HepG2 (cell line): Measurements from ENCODE around the gene CXADR. TPM values are rescaled to one million over a fixed set of nuclear protein-coding genes. Genes with fewer than 3 reads are reported as not detected.

Source experiments
- AGO2 ChIP-seq: fragments of 200-400 bp; formaldehyde crosslinking; optimal IDR thresholded peaks from 2 replicates; pipeline ENCODE3; 2017; ENCODE audit warnings: mild to moderate bottlenecking, low read depth, low read length, moderate library complexity
- E2F5 ChIP-seq: sonication (generic); formaldehyde crosslinking; conservative IDR thresholded peaks from 2 replicates; pipeline ENCODE4 v1.4.0; 2020; ENCODE audit warnings: missing genetic modification reagents
- MXI1 ChIP-seq: IDR thresholded peaks from 3 replicates; pipeline ENCODE4 v1.6.1; 2012; ENCODE audit warnings: low read depth, low read length, inconsistent platforms, borderline replicate concordance
- PITX1 ChIP-seq: sonication (generic); formaldehyde crosslinking; IDR thresholded peaks from 2 replicates; pipeline ENCODE4 v1.5.1; 2020; ENCODE audit warnings: mild to moderate bottlenecking, missing genetic modification reagents
- SALL2 ChIP-seq: sonication (generic); formaldehyde crosslinking; IDR thresholded peaks from 2 replicates; pipeline ENCODE4 v1.8.1; 2023; ENCODE audit warnings: mild to moderate bottlenecking, missing genetic modification reagents, inconsistent platforms
- SMARCE1 ChIP-seq: fragments of 450-650 bp; IDR thresholded peaks from 2 replicates; pipeline ENCODE4 v1.6.1; 2017; ENCODE audit warnings: borderline replicate concordance
- SRY ChIP-seq: sonication (generic); formaldehyde crosslinking; IDR thresholded peaks from 2 replicates; pipeline ENCODE4 v1.8.0; 2022; ENCODE audit warnings: mild to moderate bottlenecking, missing genetic modification reagents
- ZBTB20 ChIP-seq: sonication (generic); formaldehyde crosslinking; IDR thresholded peaks from 2 replicates; pipeline ENCODE4 v1.8.1; 2023; ENCODE audit warnings: missing genetic modification reagents, low read depth, mild to moderate bottlenecking, borderline replicate concordance
- ZBTB38 ChIP-seq: sonication (generic); formaldehyde crosslinking; IDR thresholded peaks from 2 replicates; pipeline ENCODE4 v1.5.1; 2020; ENCODE audit warnings: mild to moderate bottlenecking, missing genetic modification reagents
- ZFP82 ChIP-seq: sonication (generic); formaldehyde crosslinking; IDR thresholded peaks from 2 replicates; pipeline ENCODE4 v1.5.1; 2020; ENCODE audit warnings: mild to moderate bottlenecking, missing genetic modification reagents, borderline replicate concordance
- ZKSCAN5 ChIP-seq: sonication (generic); formaldehyde crosslinking; IDR thresholded peaks from 2 replicates; pipeline ENCODE4 v1.5.1; 2020; ENCODE audit warnings: mild to moderate bottlenecking, missing genetic modification reagents
- ZNF160 ChIP-seq: sonication (generic); formaldehyde crosslinking; IDR thresholded peaks from 2 replicates; pipeline ENCODE4 v1.8.0; 2022; ENCODE audit warnings: mild to moderate bottlenecking, inconsistent platforms, missing genetic modification reagents
- ZNF263 ChIP-seq: sonication (generic); formaldehyde crosslinking; IDR thresholded peaks from 2 replicates; pipeline ENCODE4 v1.4.0; 2020; ENCODE audit warnings: missing genetic modification reagents
- ZNF274 ChIP-seq: sonication (generic); formaldehyde crosslinking; IDR thresholded peaks from 2 replicates; pipeline ENCODE4 v1.5.1; 2020; ENCODE audit warnings: mild to moderate bottlenecking, missing genetic modification reagents
- ZNF33A ChIP-seq: sonication (generic); formaldehyde crosslinking; IDR thresholded peaks from 2 replicates; pipeline ENCODE4 v1.5.1; 2020; ENCODE audit warnings: missing genetic modification reagents, mild to moderate bottlenecking, moderate library complexity, borderline replicate concordance
- ZNF558 ChIP-seq: sonication (generic); formaldehyde crosslinking; IDR thresholded peaks from 2 replicates; pipeline ENCODE4 v1.9.0; 2022; ENCODE audit warnings: mild to moderate bottlenecking, missing genetic modification reagents, borderline replicate concordance
- ZNF687 ChIP-seq: sonication (generic); formaldehyde crosslinking; IDR thresholded peaks from 2 replicates; pipeline ENCODE4 v1.5.1; 2020; ENCODE audit warnings: mild to moderate bottlenecking, missing genetic modification reagents, moderate library complexity
- ZNF710 ChIP-seq: sonication (generic); formaldehyde crosslinking; IDR thresholded peaks from 2 replicates; pipeline ENCODE4 v1.5.0; 2020; ENCODE audit warnings: mild to moderate bottlenecking, missing genetic modification reagents, borderline replicate concordance
- polyA plus RNA-seq, 8 experiments: library from polyadenylated mRNA; depleted of rRNA in 3 of 8; stranded (reverse) in 7 of 8; unstranded in 1 of 8; fragments of >200 nt; fragmentation: Illumina TruSeq in 4 of 8; extraction: Trizol in 4 of 8; gene quantifications; 2 replicates each; pipeline versions ENCODE4 v1.2.1 to v1.2.3, GENCODE V29; 2011 to 2016; ENCODE audit warnings: low read depth in 4 of 8, missing spikeins in 1 of 8, mixed read lengths in 1 of 8; ENCODE audit not compliant: insufficient read depth in 1 of 8
- total RNA-seq, 5 experiments: library from RNA; depleted of rRNA; stranded (reverse); fragments of >200 nt; fragmentation: Illumina TruSeq; extraction: Trizol; gene quantifications; 2 replicates each; pipeline ENCODE4 v1.2.3, GENCODE V29; 2016; ENCODE audit warnings: low read depth in 1 of 5

Gene CXADR
- total and polyA plus RNA-seq, 2 of the 13 experiments (the other 11 are each of a cell fraction or from before 2014, with no cell fraction given): 86.8 to 110 TPM

GRCh38 chr21:17513214-17514123 is 626 bp downstream of the CXADR start (continued):
- TF ChIP-seq PITX1: peak; percentile 34; the same call in 1 of the 2 replicates
- no peak for TF ChIP-seq SMARCE1
- peak; percentile 75 for TF ChIP-seq AGO2
- 0 out of 2 replicates have a peak, but pooled peaks have one; percentile 24 for TF ChIP-seq ZNF710
- TF ChIP-seq ZNF160 (CRISPR knock-in tag): 0 out of 2 replicates have a peak, but pooled peaks have one; percentile 23
- TF ChIP-seq SRY: no peak
- TF ChIP-seq ZNF687 (CRISPR knock-in tag): peak; percentile 31; the same call in 1 of the 2 replicates
- TF ChIP-seq ZNF263 (CRISPR knock-in tag): no peak
- TF ChIP-seq ZBTB20 (CRISPR knock-in tag): 0 out of 2 replicates have a peak, but pooled peaks have one; percentile 37
- no peak for TF ChIP-seq E2F5 (CRISPR knock-in tag)
- TF ChIP-seq ZNF558 (CRISPR knock-in tag): 0 out of 2 replicates have a peak, but pooled peaks have one; percentile 7
- no peak for TF ChIP-seq MXI1
- TF ChIP-seq SALL2 (CRISPR knock-in tag): no peak
- TF ChIP-seq ZNF33A (CRISPR knock-in tag): no peak
- TF ChIP-seq ZNF274 (CRISPR knock-in tag): no peak
- no peak for TF ChIP-seq ZBTB38
- no peak for TF ChIP-seq ZKSCAN5 (CRISPR knock-in tag)
- TF ChIP-seq ZFP82: peak; percentile 66; the same call in 1 of the 2 replicates
